Astrocyte (in vitro differentiated cells and primary cell): ENCODE results near the gene NGFR. TPM values are rescaled to one million over a fixed set of nuclear protein-coding genes. Genes with fewer than 3 reads are reported as not detected.

Source experiments
- DNase-seq: peaks from one replicate; pipeline ENCODE4 v3.0.0-alpha.2; 2010; ENCODE audit warnings: low read depth
- FAIRE-seq: peaks from 2 replicates; lab custom pipeline; 2011; peaks lifted over from hg19 to GRCh38; lab: Jason Lieb, UNC
- H2AFZ ChIP-seq: 2 replicates; pipeline ENCODE4 v1.6.0; 2012; ENCODE audit warnings: low read depth, low read length, inconsistent platforms
- H3K27ac ChIP-seq: 2 replicates; pipeline ENCODE4 v1.5.1; 2011; ENCODE audit warnings: low read depth, low read length, inconsistent platforms
- H3K27me3 ChIP-seq: 2 replicates; pipeline ENCODE4 v1.6.0; 2011; ENCODE audit warnings: low read length, inconsistent platforms; ENCODE audit not compliant: insufficient read depth
- H3K36me3 ChIP-seq: 2 replicates; pipeline ENCODE4 v1.5.1; 2011; ENCODE audit warnings: low read length, inconsistent platforms; ENCODE audit not compliant: insufficient read depth
- H3K4me1 ChIP-seq: 2 replicates; pipeline ENCODE4 v1.5.1; 2011; ENCODE audit warnings: low read length, inconsistent platforms; ENCODE audit not compliant: insufficient read depth
- H3K4me2 ChIP-seq: 2 replicates; pipeline ENCODE4 v1.6.0; 2012; ENCODE audit warnings: low read length, inconsistent platforms
- H3K4me3 ChIP-seq: 2 replicates; pipeline ENCODE4 v1.5.1; 2011; ENCODE audit warnings: low read depth, mild to moderate bottlenecking, low read length, inconsistent platforms; ENCODE audit not compliant: insufficient read depth
- H3K79me2 ChIP-seq: 2 replicates; pipeline ENCODE4 v1.6.0; 2012; ENCODE audit warnings: mild to moderate bottlenecking, low read length, inconsistent platforms; ENCODE audit not compliant: insufficient read depth
- H3K9ac ChIP-seq: 2 replicates; pipeline ENCODE4 v1.6.0; 2012; ENCODE audit warnings: mild to moderate bottlenecking, low read length, inconsistent platforms
- H3K9me3 ChIP-seq: 2 replicates; pipeline ENCODE4 v1.5.1; 2012; ENCODE audit warnings: low read depth, mild to moderate bottlenecking, low read length, inconsistent platforms; ENCODE audit not compliant: insufficient read depth
- H4K20me1 ChIP-seq: 2 replicates; pipeline ENCODE4 v1.6.0; 2012; ENCODE audit warnings: low read length, inconsistent platforms; ENCODE audit not compliant: insufficient read depth
- H3K27ac Mint-ChIP-seq: one replicate; pipeline ENCODE4 v1.8.0; 2021; ENCODE audit warnings: mild to moderate bottlenecking, mixed read lengths; ENCODE audit not compliant: unreplicated experiment
- H3K27me3 Mint-ChIP-seq: one replicate; pipeline ENCODE4 v1.8.0; 2021; ENCODE audit warnings: low read depth, mixed read lengths; ENCODE audit not compliant: unreplicated experiment
- H3K36me3 Mint-ChIP-seq: one replicate; pipeline ENCODE4 v1.8.0; 2021; ENCODE audit warnings: low read depth, mixed read lengths; ENCODE audit not compliant: unreplicated experiment
- H3K4me1 Mint-ChIP-seq: one replicate; pipeline ENCODE4 v1.8.0; 2021; ENCODE audit warnings: low read depth, mixed read lengths; ENCODE audit not compliant: unreplicated experiment
- H3K4me3 Mint-ChIP-seq: one replicate; pipeline ENCODE4 v1.8.0; 2021; ENCODE audit warnings: mild to moderate bottlenecking, moderate library complexity, mixed read lengths; ENCODE audit not compliant: unreplicated experiment
- H3K9me3 Mint-ChIP-seq: one replicate; pipeline ENCODE4 v1.8.0; 2021; ENCODE audit warnings: mild to moderate bottlenecking, mixed read lengths; ENCODE audit not compliant: unreplicated experiment
- CTCF ChIP-seq: IDR thresholded peaks from 2 replicates; pipeline ENCODE4 v1.5.1; 2011; ENCODE audit warnings: low read depth, mild to moderate bottlenecking, inconsistent platforms, low read length, moderate library complexity; ENCODE audit not compliant: insufficient read depth
- EZH2 ChIP-seq: IDR thresholded peaks from 2 replicates; pipeline ENCODE4 v1.6.1; 2012; ENCODE audit warnings: mild to moderate bottlenecking, low read length, inconsistent platforms; ENCODE audit not compliant: insufficient read depth
- total RNA-seq: library from RNA; stranded (reverse); gene quantifications from 2 replicates; pipeline ENCODE4 v1.2.1, GENCODE V29; 2021

Gene NGFR
- total RNA-seq, 1 donor from 2014 or later = 0.64 TPM

- H3K4me3 ChIP-seq = no peak overlapping the region
- Mint-ChIP-seq H3K4me3 (no peak overlapping the region), H3K27ac (no peak overlapping the region), H3K36me3 (no peaks in the 10 kb centered on the region), H3K27me3 (peaks cover 77% of the 10 kb centered on the region), H3K9me3 (no peaks in the 10 kb centered on the region), H3K4me1 (peaks cover 5% of the 10 kb centered on the region)
- peaks cover 61% of the 10 kb centered on the region for H3K27me3 ChIP-seq
- no peaks in the 10 kb centered on the region for H3K4me1 ChIP-seq
- DNase-seq (no peak), FAIRE-seq (no peak)
- no peak overlapping the region for H3K27ac ChIP-seq
- no peaks in the 10 kb centered on the region for H3K36me3 ChIP-seq
- H3K4me2 ChIP-seq = no peak overlapping the region
- H4K20me1 ChIP-seq = no peaks in the 10 kb centered on the region
- no peak overlapping the region for H2AFZ ChIP-seq
- TF ChIP-seq EZH2 (no peak), CTCF (no peak)
- H3K9me3 ChIP-seq = no peaks in the 10 kb centered on the region
- H3K9ac ChIP-seq = no peak overlapping the region
- H3K79me2 ChIP-seq = no peaks in the 10 kb centered on the region
Measured at GRCh38 chr17:49504369-49504768, 9.3 kb downstream of the NGFR start.

- Mint-ChIP-seq H3K36me3 (no peaks in the 10 kb centered on the region), H3K4me1 (peaks cover 5% of the 10 kb centered on the region), H3K27me3 (peaks cover 78% of the 10 kb centered on the region), H3K27ac (no peak overlapping the region), H3K9me3 (no peaks in the 10 kb centered on the region), H3K4me3 (no peak overlapping the region)
- Histone ChIP-seq H3K79me2 (no peaks in the 10 kb centered on the region), H3K4me3 (no peak overlapping the region), H4K20me1 (no peaks in the 10 kb centered on the region), H3K36me3 (no peaks in the 10 kb centered on the region), H3K27ac (no peak overlapping the region), H3K9me3 (no peaks in the 10 kb centered on the region), H3K4me2 (no peak overlapping the region), H3K4me1 (no peaks in the 10 kb centered on the region), H2AFZ (no peak overlapping the region), H3K9ac (no peak overlapping the region), H3K27me3 (peaks cover 49% of the 10 kb centered on the region)
- TF ChIP-seq EZH2 (no peak), CTCF (no peak)
- DNase-seq = no peak
- FAIRE-seq = no peak
Measured at GRCh38 chr17:49505854-49506253, 10.8 kb downstream of the NGFR start.

- TF ChIP-seq CTCF (no peak), EZH2 (no peak)
- Histone ChIP-seq H3K27ac (no peak overlapping the region), H3K36me3 (no peaks in the 10 kb centered on the region), H3K9ac (no peak overlapping the region), H3K79me2 (no peaks in the 10 kb centered on the region), H3K9me3 (no peaks in the 10 kb centered on the region), H3K4me1 (no peaks in the 10 kb centered on the region), H3K27me3 (peaks cover 45% of the 10 kb centered on the region), H3K4me2 (no peak overlapping the region), H2AFZ (no peak overlapping the region), H3K4me3 (no peak overlapping the region), H4K20me1 (no peaks in the 10 kb centered on the region)
- H3K36me3 Mint-ChIP-seq = no peaks in the 10 kb centered on the region
- H3K4me3 Mint-ChIP-seq = no peak overlapping the region
- H3K27me3 Mint-ChIP-seq = peaks cover 79% of the 10 kb centered on the region
- H3K4me1 Mint-ChIP-seq = peaks cover 5% of the 10 kb centered on the region
- FAIRE-seq = no peak
- H3K27ac Mint-ChIP-seq = no peak overlapping the region
- H3K9me3 Mint-ChIP-seq = no peaks in the 10 kb centered on the region
- no peak for DNase-seq
Measured at GRCh38 chr17:49506282-49506681, 11.2 kb downstream of the NGFR start.
